Measurements from ENCODE around the gene PON3. TPM values are rescaled to one million over a fixed set of nuclear protein-coding genes. Genes with fewer than 3 reads are reported as not detected.

PON3 gene
- total and polyA plus RNA-seq, 2 of the 13 experiments (the other 11 are each of a cell fraction or from before 2014, with no cell fraction given): 23.6 to 37.8 TPM

GRCh38 chr7:95441042-95441823 lies 45.1 kb upstream of the PON3 start (continued):
- no peak for TF ChIP-seq CTCF (CRISPR knock-in tag; IDR thresholded peaks at IDR 0.05)
- no peak for TF ChIP-seq ZNF552 (CRISPR knock-in tag; IDR thresholded peaks at IDR 0.05; ENCODE audit: borderline replicate concordance)
- 0 out of 2 replicates have a peak, but pooled peaks have one; percentile 7 for TF ChIP-seq TOPORS (CRISPR knock-in tag; IDR thresholded peaks at IDR 0.05)
- TF ChIP-seq ZNF530 (CRISPR knock-in tag; IDR thresholded peaks at IDR 0.05; ENCODE audit: low read depth): no peak
- TF ChIP-seq MYNN (CRISPR knock-in tag; IDR thresholded peaks at IDR 0.05; ENCODE audit: low read depth): no peak
- no peak for TF ChIP-seq KDM5B (CRISPR knock-in tag; IDR thresholded peaks at IDR 0.05; ENCODE audit: borderline replicate concordance)
- no peak for TF ChIP-seq ZZZ3 (CRISPR knock-in tag; IDR thresholded peaks at IDR 0.05; ENCODE audit: borderline replicate concordance)
- TF ChIP-seq E2F5 (CRISPR knock-in tag; conservative IDR thresholded peaks at IDR 0.05): no peak
- no peak for TF ChIP-seq ZMYM2 (CRISPR knock-in tag; IDR thresholded peaks at IDR 0.05)
- no peak for TF ChIP-seq ZNF160 (CRISPR knock-in tag; IDR thresholded peaks at IDR 0.05)
- no peak for TF ChIP-seq RFXAP (CRISPR knock-in tag; IDR thresholded peaks at IDR 0.05; ENCODE audit: borderline replicate concordance)
- no peak for TF ChIP-seq TMF1 (CRISPR knock-in tag; IDR thresholded peaks at IDR 0.05; ENCODE audit: low read depth)
- no peak for TF ChIP-seq MEF2D (CRISPR knock-in tag; IDR thresholded peaks at IDR 0.05)
- TF ChIP-seq SNAPC4 (CRISPR knock-in tag; IDR thresholded peaks at IDR 0.05): no peak
- no peak for TF ChIP-seq ZNF263 (CRISPR knock-in tag; IDR thresholded peaks at IDR 0.05)
- TF ChIP-seq CEBPB (IDR thresholded peaks at IDR 0.05; ENCODE audit: borderline replicate concordance, low read depth, low read length): peak; percentile 86
- peak; percentile 13; the same call in 1 of the 2 replicates for TF ChIP-seq KMT2B (CRISPR knock-in tag; IDR thresholded peaks at IDR 0.05)
- 0 out of 2 replicates have a peak, but pooled peaks have one; percentile 46 for TF ChIP-seq YEATS4 (CRISPR knock-in tag; IDR thresholded peaks at IDR 0.05; ENCODE audit: borderline replicate concordance)
- TF ChIP-seq ARHGAP35 (CRISPR knock-in tag; IDR thresholded peaks at IDR 0.05; ENCODE audit: borderline replicate concordance): no peak

All from HepG2 (cell line).